ENCODE measurements around the gene SLC25A23. TPM values are rescaled to one million over a fixed set of nuclear protein-coding genes. Genes with fewer than 3 reads are reported as not detected.

Gene SLC25A23
- total RNA-seq, 1 donor = 22.8 TPM

DNA sequence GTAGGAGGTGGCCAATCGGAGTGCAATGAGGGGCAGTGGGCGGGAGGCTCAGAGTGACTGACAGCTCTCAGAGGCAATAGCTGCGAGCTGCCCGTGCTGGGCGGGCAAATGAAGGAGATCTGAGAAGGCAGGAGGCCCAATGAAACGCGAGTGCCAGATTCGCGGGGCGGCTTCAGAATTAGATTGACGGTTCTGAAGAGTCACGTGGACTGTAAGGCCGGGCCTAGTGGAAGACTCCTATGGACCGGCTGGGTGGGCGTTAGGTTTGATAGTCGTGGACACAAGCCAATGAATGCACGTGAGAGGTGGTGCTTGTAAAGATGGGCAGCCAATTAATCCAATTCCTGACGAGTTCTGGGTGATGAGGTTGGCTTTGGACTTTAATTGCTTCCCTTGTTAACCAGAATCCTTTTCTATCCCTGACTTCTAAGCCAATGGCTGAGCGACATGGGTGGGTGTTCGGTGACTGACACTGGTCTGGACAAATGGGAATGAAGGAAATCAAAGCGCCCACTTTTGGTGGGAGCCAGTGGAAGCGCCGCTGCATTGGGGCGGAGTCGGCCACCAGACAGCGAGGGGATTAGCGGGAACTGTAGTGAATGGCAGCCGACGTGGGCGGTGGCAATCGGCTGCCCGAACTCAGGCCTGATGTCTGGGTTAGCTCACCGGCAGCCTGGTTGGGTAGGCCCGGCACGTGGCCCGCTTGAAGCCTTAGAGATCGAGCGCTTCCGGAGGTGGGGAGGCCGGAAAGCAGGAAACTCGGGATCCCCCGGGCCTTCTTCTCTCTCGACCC is 34.5 kb downstream of the SLC25A23 start:
- Histone ChIP-seq H3K36me3 (ENCODE audit: insufficient read depth, low read length) (peaks cover 26% of the 10 kb centered on the region), H3K4me1 (ENCODE audit: insufficient read depth, low read length) (peaks cover 5% of the 10 kb centered on the region), H3K4me2 (ENCODE audit: insufficient read depth, low read length) (peak overlapping the region; percentile 2), H2AFZ (ENCODE audit: low read length) (peak overlapping the region; percentile 87), H3K27ac (ENCODE audit: low read depth, low read length) (peak overlapping the region; percentile 40), H3K4me3 (ENCODE audit: insufficient read depth, low read length) (no peak overlapping the region), H4K20me1 (ENCODE audit: insufficient read depth, low read length) (peaks cover 38% of the 10 kb centered on the region), H3K79me2 (ENCODE audit: insufficient read depth, low read length) (peaks cover 42% of the 10 kb centered on the region), H3K27me3 (ENCODE audit: insufficient read depth, low read length) (no peaks in the 10 kb centered on the region), H3K9me3 (ENCODE audit: low read depth, low read length) (no peaks in the 10 kb centered on the region)
- DNase-seq (ENCODE audit: insufficient read length, low spot score, missing footprints) = peak; percentile 100
- TF ChIP-seq, protein P1, sequence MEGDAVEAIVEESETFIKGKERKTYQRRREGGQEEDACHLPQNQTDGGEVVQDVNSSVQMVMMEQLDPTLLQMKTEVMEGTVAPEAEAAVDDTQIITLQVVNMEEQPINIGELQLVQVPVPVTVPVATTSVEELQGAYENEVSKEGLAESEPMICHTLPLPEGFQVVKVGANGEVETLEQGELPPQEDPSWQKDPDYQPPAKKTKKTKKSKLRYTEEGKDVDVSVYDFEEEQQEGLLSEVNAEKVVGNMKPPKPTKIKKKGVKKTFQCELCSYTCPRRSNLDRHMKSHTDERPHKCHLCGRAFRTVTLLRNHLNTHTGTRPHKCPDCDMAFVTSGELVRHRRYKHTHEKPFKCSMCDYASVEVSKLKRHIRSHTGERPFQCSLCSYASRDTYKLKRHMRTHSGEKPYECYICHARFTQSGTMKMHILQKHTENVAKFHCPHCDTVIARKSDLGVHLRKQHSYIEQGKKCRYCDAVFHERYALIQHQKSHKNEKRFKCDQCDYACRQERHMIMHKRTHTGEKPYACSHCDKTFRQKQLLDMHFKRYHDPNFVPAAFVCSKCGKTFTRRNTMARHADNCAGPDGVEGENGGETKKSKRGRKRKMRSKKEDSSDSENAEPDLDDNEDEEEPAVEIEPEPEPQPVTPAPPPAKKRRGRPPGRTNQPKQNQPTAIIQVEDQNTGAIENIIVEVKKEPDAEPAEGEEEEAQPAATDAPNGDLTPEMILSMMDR (IDR thresholded peaks at IDR 0.05; ENCODE audit: extremely low read depth, low read depth, low read length) = no peak

DNA sequence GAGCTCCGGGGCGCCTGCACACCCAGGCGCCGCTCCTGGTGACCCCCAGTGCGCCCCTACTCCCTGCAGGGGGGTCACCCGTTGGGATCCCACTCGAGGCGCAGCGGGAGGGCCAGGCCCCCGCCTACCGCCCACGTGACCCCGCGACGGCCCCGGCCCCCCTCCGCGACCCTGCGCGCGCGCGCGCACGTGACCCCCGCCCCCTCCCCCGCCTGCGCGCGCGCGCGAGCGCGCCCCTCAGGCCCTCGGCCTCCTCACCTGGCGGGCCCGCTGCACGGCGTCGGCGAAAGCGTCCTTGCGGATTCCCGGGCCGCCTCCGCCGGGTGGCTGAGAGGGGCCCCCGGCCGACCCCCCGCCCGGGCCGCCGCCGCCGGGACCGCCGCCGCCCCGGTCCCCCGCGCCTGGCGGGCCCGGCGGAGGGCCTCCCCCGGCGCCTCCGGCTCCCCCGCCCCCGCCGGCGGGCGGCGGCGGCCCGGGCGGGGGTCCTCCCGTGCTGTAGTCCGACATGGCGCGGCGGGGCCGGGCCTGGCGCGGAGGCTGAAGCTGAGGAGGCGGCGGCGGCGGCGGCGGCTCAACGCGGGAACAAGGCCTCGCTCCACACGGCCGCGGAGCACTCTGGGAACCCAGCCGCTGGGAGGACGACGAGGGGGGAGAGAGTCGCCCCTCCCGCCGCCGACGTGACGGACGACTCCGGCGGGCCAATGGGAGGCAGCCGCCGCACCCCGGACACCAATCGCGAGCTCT is 35.2 kb downstream of the SLC25A23 start, which contains the start of gene KHSRP:
Gene KHSRP (minus strand): TSS at position 617 of the 744 bp plus-strand sequence. CDS start 110 bp downstream, at position 507.
- Histone ChIP-seq H3K4me2 (ENCODE audit: insufficient read depth, low read length) (peak within 1 kb of the TSS; percentile 94), H3K27me3 (ENCODE audit: insufficient read depth, low read length) (no peaks in the 10 kb centered on the region), H3K36me3 (ENCODE audit: insufficient read depth, low read length) (peaks cover 34% of the 10 kb centered on the region), H4K20me1 (ENCODE audit: insufficient read depth, low read length) (peaks cover 46% of the 10 kb centered on the region), H3K9me3 (ENCODE audit: low read depth, low read length) (no peaks in the 10 kb centered on the region), H3K79me2 (ENCODE audit: insufficient read depth, low read length) (peaks cover 49% of the 10 kb centered on the region), H3K4me1 (ENCODE audit: insufficient read depth, low read length) (peaks cover 5% of the 10 kb centered on the region), H2AFZ (ENCODE audit: low read length) (peak within 1 kb of the TSS; percentile 87), H3K4me3 (ENCODE audit: insufficient read depth, low read length) (peak within 1 kb of the TSS; percentile 94), H3K27ac (ENCODE audit: low read depth, low read length) (peak within 1 kb of the TSS; percentile 75)
- peak; percentile 100 for DNase-seq (ENCODE audit: insufficient read length, low spot score, missing footprints)
- TF ChIP-seq, protein P1 (IDR thresholded peaks at IDR 0.05; ENCODE audit: extremely low read depth, low read depth, low read length) = no peak

DNA sequence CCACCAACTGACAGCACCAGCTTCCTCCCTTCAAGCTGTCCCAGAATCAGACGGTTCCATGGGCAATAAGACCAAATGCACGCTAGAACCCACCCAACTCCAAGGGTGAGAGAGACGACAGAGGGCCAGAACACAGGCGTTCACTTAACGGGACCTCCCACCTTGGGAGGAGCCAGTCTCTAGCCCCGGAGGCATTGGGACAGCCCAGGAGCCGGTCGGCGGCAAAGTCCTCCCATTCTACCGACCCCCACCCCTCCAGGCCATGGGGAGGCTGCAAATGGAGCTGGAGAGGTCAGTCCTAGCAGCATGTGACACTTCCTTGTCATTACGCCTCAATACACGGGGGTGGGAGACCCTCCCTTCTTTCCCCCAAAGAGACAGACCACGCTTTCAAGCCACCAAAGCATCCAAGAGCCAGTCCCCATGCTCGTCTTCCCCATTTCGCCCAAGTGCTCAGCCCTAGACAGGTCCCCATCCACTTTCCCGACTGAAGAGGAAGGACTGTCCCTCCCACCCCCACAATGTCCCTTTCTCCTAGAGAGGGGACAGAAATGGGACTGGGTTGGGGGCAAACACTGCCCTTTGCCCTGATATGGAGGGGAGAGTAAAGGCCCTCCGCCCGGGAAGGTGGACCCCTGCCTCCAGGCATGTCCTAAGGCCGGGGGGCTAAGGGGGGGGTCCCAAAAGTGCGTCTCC is 35.9 kb downstream of the SLC25A23 start:
- Histone ChIP-seq H4K20me1 (ENCODE audit: insufficient read depth, low read length) (peaks cover 51% of the 10 kb centered on the region), H3K4me3 (ENCODE audit: insufficient read depth, low read length) (peak overlapping the region; percentile 94), H2AFZ (ENCODE audit: low read length) (peak overlapping the region; percentile 36), H3K27ac (ENCODE audit: low read depth, low read length) (peak overlapping the region; percentile 75), H3K4me1 (ENCODE audit: insufficient read depth, low read length) (peaks cover 5% of the 10 kb centered on the region), H3K79me2 (ENCODE audit: insufficient read depth, low read length) (peaks cover 57% of the 10 kb centered on the region), H3K4me2 (ENCODE audit: insufficient read depth, low read length) (peak overlapping the region; percentile 94), H3K27me3 (ENCODE audit: insufficient read depth, low read length) (no peaks in the 10 kb centered on the region), H3K36me3 (ENCODE audit: insufficient read depth, low read length) (peaks cover 41% of the 10 kb centered on the region), H3K9me3 (ENCODE audit: low read depth, low read length) (no peaks in the 10 kb centered on the region)
- TF ChIP-seq, protein P1 (IDR thresholded peaks at IDR 0.05; ENCODE audit: extremely low read depth, low read depth, low read length) = no peak
- DNase-seq (ENCODE audit: insufficient read length, low spot score, missing footprints) = peak; percentile 97

All from osteoblast (primary cell).